GM12891 (cell line): Measurements from ENCODE around the gene GAGE2A.

Source experiments
- DNase-seq: peaks from one replicate; pipeline ENCODE4 v3.0.0; 2011; ENCODE audit warnings: low spot score; ENCODE audit not compliant: insufficient read length
- FAIRE-seq: peaks from 2 replicates; lab custom pipeline; 2011; peaks lifted over from hg19 to GRCh38; lab: Jason Lieb, UNC
- PAX5 ChIP-seq: IDR thresholded peaks from 2 replicates; pipeline ENCODE4 v1.6.1; 2011; ENCODE audit warnings: low read length, moderate library complexity, mild to moderate bottlenecking; ENCODE audit not compliant: insufficient read depth, severe bottlenecking
- POLR2A ChIP-seq: IDR thresholded peaks from 2 replicates; pipeline ENCODE4 v1.6.1; 2011; ENCODE audit warnings: low read depth, low read length, control low read depth
- POLR2AphosphoS5 ChIP-seq: IDR thresholded peaks from 2 replicates; pipeline ENCODE4 v1.6.1; 2011; ENCODE audit warnings: low read depth, low read length, control low read depth
- POU2F2 ChIP-seq: IDR thresholded peaks from 2 replicates; pipeline ENCODE4 v1.6.1; 2011; ENCODE audit warnings: low read depth, mild to moderate bottlenecking, control low read depth, low read length, moderate library complexity
- SPI1 ChIP-seq: IDR thresholded peaks from 2 replicates; pipeline ENCODE4 v1.6.1; 2011; ENCODE audit warnings: low read depth, low read length, control low read depth
- TAF1 ChIP-seq: IDR thresholded peaks from 2 replicates; pipeline ENCODE4 v1.6.1; 2011; ENCODE audit warnings: low read depth, low read length, control low read depth

The GAGE2A gene

GRCh38 chrX:49627086-49627777 lies 37.9 kb downstream of the GAGE2A start:
- no peak for FAIRE-seq
- DNase-seq, result no peak
- TF ChIP-seq PAX5, result no peak
- TF ChIP-seq TAF1, result no peak
- TF ChIP-seq POLR2A, result no peak
- TF ChIP-seq POLR2AphosphoS5, result no peak
- no peak for TF ChIP-seq SPI1
- TF ChIP-seq POU2F2, result no peak

- TF ChIP-seq POU2F2 (no peak), POLR2A (no peak), SPI1 (no peak), PAX5 (no peak), POLR2AphosphoS5 (no peak), TAF1 (no peak)
- FAIRE-seq (no peak), DNase-seq (no peak)
These were observed 55.8 kb downstream of the GAGE2A start for GRCh38 chrX:49644991-49645637.
